Measurements from ENCODE around the gene KLRG1. TPM values are rescaled to one million over a fixed set of nuclear protein-coding genes. Genes with fewer than 3 reads are reported as not detected.

Gene KLRG1
- polyA plus RNA-seq, 1 of the 3 experiments (the other 2 are of a cell fraction), result 5.1 TPM

- H3K9me3 ChIP-seq, result no peaks in the 10 kb centered on the region
- H3K4me1 ChIP-seq (ENCODE audit: control insufficient read depth in 1 of 2, insufficient read depth in 2 of 2, low read depth in 1 of 2, low read length in 1 of 2), result no peaks in the 10 kb centered on the region; a peak in 1 of 4 replicates
- no peaks in the 10 kb centered on the region for H3K27me3 ChIP-seq (ENCODE audit: insufficient read depth)
- H3K4me2 ChIP-seq, result no peak overlapping the region
- WGBS (ENCODE audit: low lambda C conversion rate), result 93% methylated on average over 2 of the region's 2 CpGs
- no peaks in the 10 kb centered on the region for H3K79me2 ChIP-seq (ENCODE audit: insufficient read depth)
- CTCF ChIA-PET, result interaction anchor here (0.9 to 1.3 kb wide), 3 partner anchors 9 to 89 kb away, joined by 3 to 7 read pairs (median 3); partner anchors contain the start of gene KLRG1
- no peak overlapping the region for H2AFZ ChIP-seq (ENCODE audit: low read depth)
- no peaks in the 10 kb centered on the region for H3K36me3 ChIP-seq (replicated peaks in 1 of 2; ENCODE audit: control insufficient read depth in 1 of 2, insufficient read depth in 2 of 2, low read length in 1 of 2)
- H3K27ac ChIP-seq (ENCODE audit: low read depth in 2 of 2, low read length in 1 of 2), result no peak overlapping the region
- H3K4me3 ChIP-seq (ENCODE audit: low read depth in 2 of 2, low read length in 1 of 2), result no peak overlapping the region
- DNase-seq, result no peak
- TF ChIP-seq RAD21 (IDR thresholded peaks at IDR 0.05; ENCODE audit: low read length) (no peak), POLR2AphosphoS5 (IDR thresholded peaks at IDR 0.05; ENCODE audit: low read depth, low read length) (no peak), FOSL2 (IDR thresholded peaks at IDR 0.05; ENCODE audit: borderline replicate concordance, low read depth) (no peak), SIN3A (IDR thresholded peaks at IDR 0.05; ENCODE audit: borderline replicate concordance, low read depth, low read length) (no peak), TEAD4 (IDR thresholded peaks at IDR 0.05; ENCODE audit: borderline replicate concordance, insufficient read depth) (no peak), CTCF (IDR thresholded peaks at IDR 0.05) (no peak), USF2 (IDR thresholded peaks at IDR 0.05; ENCODE audit: borderline replicate concordance, low read depth, low read length) (no peak), ELF1 (IDR thresholded peaks at IDR 0.05) (no peak), MXI1 (IDR thresholded peaks at IDR 0.05; ENCODE audit: low read depth, low read length) (no peak), TCF12 (IDR thresholded peaks at IDR 0.05) (no peak), JUND (IDR thresholded peaks at IDR 0.05) (no peak), YY1 (IDR thresholded peaks at IDR 0.05; ENCODE audit: low read depth) (no peak), GABPA (IDR thresholded peaks at IDR 0.05; ENCODE audit: low read depth) (no peak), EZH2phosphoT487 (IDR thresholded peaks at IDR 0.05; ENCODE audit: borderline replicate concordance, low read depth) (no peak)
- H3K9me2 ChIP-seq, result no peaks in the 10 kb centered on the region
- no peaks in the 10 kb centered on the region for H3F3A ChIP-seq (replicated peaks; ENCODE audit: insufficient read depth)
- H3K9ac ChIP-seq, result no peak overlapping the region
- no peaks in the 10 kb centered on the region for H4K20me1 ChIP-seq (ENCODE audit: insufficient read depth)
- POLR2A ChIA-PET, result no interaction called here
These were observed 29.2 kb upstream of the KLRG1 start for GRCh38 chr12:8960176-8960575.

- H3K4me2 ChIP-seq, result no peak overlapping the region
- DNase-seq, result no peak
- H3K4me1 ChIP-seq (ENCODE audit: control insufficient read depth in 1 of 2, insufficient read depth in 2 of 2, low read depth in 1 of 2, low read length in 1 of 2), result no peaks in the 10 kb centered on the region
- H3K27ac ChIP-seq (ENCODE audit: low read depth in 2 of 2, low read length in 1 of 2), result no peak overlapping the region
- POLR2A ChIA-PET, result no interaction called here
- no peaks in the 10 kb centered on the region for H3K27me3 ChIP-seq (ENCODE audit: insufficient read depth)
- no peaks in the 10 kb centered on the region for H3K36me3 ChIP-seq (replicated peaks in 1 of 2; ENCODE audit: control insufficient read depth in 1 of 2, insufficient read depth in 2 of 2, low read length in 1 of 2)
- H3K4me3 ChIP-seq (ENCODE audit: low read depth in 2 of 2, low read length in 1 of 2), result no peak overlapping the region; a peak in 1 of 4 replicates
- H3K9me2 ChIP-seq, result no peaks in the 10 kb centered on the region
- H3K9ac ChIP-seq, result no peak overlapping the region
- no peaks in the 10 kb centered on the region for H3F3A ChIP-seq (replicated peaks; ENCODE audit: insufficient read depth)
- CTCF ChIA-PET, result no interaction called here
- H4K20me1 ChIP-seq (ENCODE audit: insufficient read depth), result no peaks in the 10 kb centered on the region
- H3K9me3 ChIP-seq, result peaks cover 6% of the 10 kb centered on the region; the same call in 1 of the 2 replicates
- no peak overlapping the region for H2AFZ ChIP-seq (ENCODE audit: low read depth)
- H3K79me2 ChIP-seq (ENCODE audit: insufficient read depth), result no peaks in the 10 kb centered on the region
- TF ChIP-seq POLR2AphosphoS5 (IDR thresholded peaks at IDR 0.05; ENCODE audit: low read depth, low read length) (no peak), JUND (IDR thresholded peaks at IDR 0.05) (no peak), TAF1 (IDR thresholded peaks at IDR 0.05; ENCODE audit: borderline replicate concordance, low read depth, low read length) (no peak), SMC3 (IDR thresholded peaks at IDR 0.05; ENCODE audit: low read depth, low read length) (no peak), RAD21 (IDR thresholded peaks at IDR 0.05; ENCODE audit: low read length) (no peak), RFX5 (IDR thresholded peaks at IDR 0.05; ENCODE audit: low read length) (no peak), MXI1 (IDR thresholded peaks at IDR 0.05; ENCODE audit: low read depth, low read length) (no peak), USF1 (IDR thresholded peaks at IDR 0.05; ENCODE audit: borderline replicate concordance, low read depth) (no peak), NFIC (IDR thresholded peaks at IDR 0.05; ENCODE audit: borderline replicate concordance) (no peak), ZBTB33 (IDR thresholded peaks at IDR 0.05; ENCODE audit: borderline replicate concordance, low read depth) (no peak), RCOR1 (IDR thresholded peaks at IDR 0.05; ENCODE audit: low read length) (no peak), CHD2 (IDR thresholded peaks at IDR 0.05; ENCODE audit: low read length, partially characterized antibody) (no peak)
These were observed 20.6 kb upstream of the KLRG1 start for GRCh38 chr12:8968761-8969160.
